Fibroblast of skin of scalp (primary cell): ENCODE results near the gene BLACAT1.
A peak's percentile ranks its signal among the peaks of the same experiment; 100 is the strongest.
"Not testable (repeated sequence)": the region's sequence is repeated elsewhere in the genome, so short reads cannot be mapped to it uniquely, and the experiment has no call there.

ENCODE experiments used
- DNase-seq: peaks from one replicate; pipeline ENCODE4 v3.0.0-alpha.2; 2013

The BLACAT1 gene

DNA sequence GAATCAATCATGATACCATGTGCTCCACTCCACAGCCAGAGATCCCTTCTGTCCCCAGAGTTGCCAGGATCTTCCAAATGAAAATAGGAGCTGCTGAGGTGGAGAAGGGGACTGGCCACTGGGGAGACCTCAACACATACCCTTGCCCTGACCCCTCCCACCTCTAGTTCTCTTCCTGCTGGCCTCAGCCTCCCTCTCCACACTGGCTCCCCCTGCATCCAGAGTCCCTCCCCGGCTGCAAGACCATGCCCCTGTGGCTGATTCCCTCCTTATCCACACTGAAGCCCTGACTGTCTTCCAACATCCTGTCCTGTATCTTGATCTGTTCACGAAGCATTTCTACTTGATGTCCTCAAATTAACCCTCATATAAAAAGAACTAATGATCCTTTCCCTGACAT is 27.5 kb upstream of the BLACAT1 start:
- no peak for DNase-seq

DNA sequence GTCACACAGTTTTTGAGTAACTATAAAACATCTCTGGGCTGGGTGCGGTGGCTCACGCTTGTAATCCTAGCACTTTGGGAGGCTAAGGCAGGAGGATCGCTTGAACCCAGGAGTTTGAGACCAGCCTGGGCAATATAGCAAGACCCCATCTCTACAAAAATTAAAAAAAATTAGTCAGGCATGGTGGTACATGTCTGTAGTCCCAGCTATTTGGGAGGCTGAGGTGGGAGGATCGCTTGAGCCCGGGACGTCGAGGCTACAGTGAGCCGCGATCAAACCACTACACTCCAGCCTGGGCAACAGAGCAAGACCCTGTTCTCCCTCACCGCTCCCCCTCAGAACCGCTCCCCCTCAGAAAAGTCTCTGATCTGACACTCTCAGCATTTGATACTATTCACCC is 26.7 kb upstream of the BLACAT1 start:
- DNase-seq, result not testable (repeated sequence)

DNA sequence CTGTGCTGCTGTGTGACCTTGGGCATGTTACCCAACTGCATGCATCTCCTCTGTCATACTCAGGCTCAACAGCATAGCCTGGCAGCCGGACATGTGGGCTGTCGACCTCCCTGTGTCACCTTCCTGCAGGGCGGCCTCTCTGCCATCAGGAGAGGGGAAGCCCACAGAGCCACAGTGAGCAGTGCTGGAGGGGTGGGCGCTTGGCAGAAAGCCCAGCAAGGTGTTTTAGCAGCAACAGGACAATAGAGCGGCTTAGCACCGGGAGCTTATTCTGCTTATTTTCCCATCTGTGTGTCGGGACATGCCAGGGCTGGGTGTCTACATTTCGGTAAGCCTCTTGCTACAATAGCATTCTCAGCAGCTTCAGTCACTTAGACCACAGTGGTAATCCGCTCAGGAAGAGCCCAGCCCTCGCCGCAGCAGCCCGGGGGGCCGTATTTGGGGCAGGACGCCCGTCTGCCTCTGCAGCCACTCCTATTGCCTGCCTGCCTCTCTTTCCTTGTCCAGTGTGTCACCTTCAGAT is 25.8 kb upstream of the BLACAT1 start:
- DNase-seq, result no peak

DNA sequence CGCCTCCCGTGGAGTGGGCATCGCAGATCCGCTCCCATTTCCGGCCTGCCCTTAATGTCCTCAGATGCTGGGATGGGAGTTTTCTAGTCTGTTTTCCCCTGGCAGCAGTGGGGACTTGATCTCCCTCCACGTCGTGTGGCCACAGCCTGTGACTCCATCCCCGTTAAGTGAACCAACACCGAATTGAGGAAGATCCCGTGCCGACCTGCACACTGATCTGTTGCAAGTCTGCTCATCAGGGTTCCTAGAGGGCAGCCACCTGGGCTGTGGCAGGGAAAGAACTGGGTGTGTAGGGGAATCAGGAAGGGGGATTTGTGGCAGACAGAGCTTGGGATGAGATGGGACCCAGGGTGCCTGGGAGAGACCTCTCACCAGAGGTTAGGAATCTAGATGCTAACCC is 25.4 kb upstream of the BLACAT1 start:
- no peak for DNase-seq

DNA sequence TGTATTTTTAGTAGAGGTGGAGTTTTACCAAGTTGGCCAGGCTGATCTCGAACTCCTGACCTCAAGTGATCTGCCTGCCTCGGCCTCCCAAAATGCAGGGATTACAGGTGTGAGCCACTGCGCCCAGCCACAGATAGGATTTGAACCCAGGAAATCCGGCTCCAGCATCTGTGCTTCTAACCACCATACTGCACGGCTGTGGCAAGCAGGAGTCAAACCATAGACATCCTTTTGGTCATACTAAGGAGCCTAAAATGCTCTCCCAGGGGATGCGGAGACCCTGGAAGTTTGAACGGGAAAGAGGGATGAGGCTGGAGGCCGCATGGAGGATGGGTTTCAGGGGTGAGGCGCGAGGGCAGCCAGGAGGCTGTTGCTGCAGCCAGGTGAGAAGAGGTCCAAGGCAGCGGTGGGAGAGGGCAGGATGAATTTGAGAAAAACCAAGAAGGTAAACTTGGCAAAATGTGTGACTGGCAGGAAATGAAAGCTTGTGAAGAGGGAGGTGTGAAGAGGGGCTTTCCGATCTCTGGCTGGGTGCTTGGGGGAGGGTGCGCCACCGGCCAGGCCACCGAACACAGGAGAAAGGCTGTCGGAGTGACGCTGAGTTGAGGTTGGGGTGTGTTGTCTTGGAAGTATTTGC is 24.6 kb upstream of the BLACAT1 start:
- no peak for DNase-seq

DNA sequence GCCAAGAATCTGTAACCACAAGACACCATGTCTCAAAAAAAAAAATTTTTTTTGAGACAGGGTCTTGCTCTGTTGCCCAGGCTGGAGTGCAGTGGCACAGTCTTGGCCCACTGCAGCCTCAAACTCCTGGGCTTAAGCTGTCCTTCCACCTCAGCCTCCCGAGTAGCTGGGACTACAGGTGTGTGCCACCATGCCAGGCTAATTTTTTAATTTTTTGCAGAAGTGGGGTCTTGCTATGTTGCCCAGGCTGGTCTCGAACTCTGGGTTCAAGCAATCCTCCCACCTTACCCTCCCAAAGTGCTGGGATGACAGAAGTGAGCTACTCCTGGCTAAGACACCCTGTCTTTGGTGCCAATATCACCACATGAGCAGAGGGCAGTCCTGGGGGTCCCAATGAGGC is 23.1 kb upstream of the BLACAT1 start:
- DNase-seq, result not testable (repeated sequence)

DNA sequence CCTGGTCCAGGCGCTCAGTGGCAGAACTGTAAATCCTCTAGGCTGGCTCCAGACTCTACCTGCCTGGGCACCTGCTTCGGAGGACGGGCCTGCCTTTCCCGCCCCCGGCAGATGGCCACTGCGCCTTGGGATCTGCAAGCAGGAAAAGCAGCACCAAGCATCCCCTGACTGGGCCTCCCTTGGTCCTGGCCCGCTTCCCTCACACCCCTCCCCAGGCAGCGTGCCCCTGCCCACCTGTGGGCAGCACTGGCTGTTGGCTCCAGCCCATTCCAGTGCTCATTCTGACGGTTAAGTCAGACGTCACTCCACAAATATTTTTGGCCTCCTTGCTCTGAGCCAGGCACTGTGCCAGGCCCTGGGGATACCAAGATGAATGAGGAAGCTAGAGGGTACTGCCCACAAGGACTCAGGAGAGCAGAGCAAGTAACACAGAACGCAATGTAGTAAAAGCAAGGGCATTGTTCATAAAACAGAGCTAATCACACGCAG is 22.0 kb upstream of the BLACAT1 start:
- DNase-seq, result peak; percentile 69

DNA sequence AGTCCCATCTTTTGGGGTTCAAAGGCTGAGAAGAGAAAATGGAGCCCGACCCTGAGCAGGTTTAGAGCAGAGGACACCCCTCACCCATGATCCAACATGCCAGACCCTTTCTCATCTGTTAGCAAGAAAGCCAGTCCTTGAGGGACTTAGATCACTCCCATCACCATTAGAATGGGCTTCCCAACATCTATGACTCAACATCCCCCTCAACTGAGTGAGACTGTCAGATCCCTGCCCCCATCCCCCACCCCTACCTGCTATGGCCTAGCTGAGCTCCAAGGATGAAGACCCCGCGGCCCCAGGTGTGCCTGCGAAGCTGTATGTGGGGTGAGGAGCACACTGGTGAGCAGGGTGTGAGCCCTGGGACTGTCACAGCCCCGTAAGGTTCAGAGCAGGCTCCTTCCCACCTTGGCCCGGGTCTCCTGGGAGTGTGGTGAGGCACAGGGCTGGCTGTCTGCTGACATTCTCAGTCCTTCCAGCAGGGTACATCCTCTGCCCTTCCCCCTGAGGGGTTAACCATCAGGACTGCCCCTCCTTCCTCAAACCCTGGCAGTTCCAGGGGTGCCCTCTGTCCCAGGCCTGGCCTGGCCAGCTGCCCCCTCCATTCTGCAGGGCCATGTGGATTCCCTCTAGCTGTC is 21.4 kb upstream of the BLACAT1 start:
- DNase-seq, result no peak

DNA sequence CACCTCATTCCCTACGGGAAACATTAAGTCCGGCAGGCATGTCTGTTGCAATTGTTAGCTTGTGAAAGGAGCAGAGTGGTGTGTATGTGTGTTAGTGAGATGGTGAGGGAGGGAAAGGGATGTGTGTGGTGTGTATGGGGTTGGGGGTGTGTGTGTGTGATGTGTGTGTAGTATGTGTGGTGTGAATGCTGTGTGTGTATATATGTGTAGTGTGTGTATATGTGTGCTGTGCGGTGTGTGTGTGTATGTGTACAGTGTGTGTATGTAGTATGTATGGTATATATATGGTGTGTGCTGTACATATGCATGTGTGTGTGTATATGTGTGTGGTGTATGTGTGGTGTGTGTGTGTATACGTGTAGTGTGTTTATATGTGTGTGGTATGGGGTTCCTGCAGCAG is 20.8 kb upstream of the BLACAT1 start:
- no peak for DNase-seq

DNA sequence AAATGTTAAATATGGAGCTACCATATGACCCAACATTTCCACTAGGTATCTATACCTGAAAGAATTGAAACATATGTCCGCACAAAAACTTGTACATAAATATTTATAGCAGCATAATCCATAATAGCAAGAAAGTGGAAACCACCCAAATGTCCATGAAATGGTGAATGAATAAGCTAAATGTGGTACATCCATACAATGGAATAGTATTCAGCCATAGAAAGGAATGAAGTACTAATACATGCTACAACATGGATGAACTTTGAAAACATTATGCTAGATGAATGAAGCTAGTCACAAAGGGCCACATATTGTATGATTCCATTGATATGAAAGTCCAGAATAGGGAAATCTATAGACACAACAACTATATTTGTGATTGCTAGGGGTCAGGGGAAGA is 20.0 kb upstream of the BLACAT1 start:
- no peak for DNase-seq

DNA sequence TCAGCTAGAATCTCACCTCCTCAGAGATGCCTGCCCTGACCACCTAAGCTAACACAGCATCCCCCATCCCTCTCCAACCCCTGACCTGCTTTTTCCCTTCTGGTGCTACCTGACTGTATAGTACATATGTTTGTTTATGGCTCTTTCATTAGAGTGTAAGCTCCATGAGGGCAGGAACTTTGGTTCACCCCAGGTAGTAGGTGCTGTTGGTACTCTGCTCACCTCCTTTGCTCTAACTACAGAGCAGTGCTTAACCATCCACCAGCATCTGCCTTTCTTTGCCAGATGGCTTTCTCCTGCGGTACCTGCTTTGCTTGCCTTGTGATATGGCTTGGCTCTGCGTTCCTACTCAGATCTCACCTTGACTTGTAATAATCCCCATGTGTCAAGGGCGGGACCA is 18.7 kb upstream of the BLACAT1 start:
- DNase-seq, result no peak

DNA sequence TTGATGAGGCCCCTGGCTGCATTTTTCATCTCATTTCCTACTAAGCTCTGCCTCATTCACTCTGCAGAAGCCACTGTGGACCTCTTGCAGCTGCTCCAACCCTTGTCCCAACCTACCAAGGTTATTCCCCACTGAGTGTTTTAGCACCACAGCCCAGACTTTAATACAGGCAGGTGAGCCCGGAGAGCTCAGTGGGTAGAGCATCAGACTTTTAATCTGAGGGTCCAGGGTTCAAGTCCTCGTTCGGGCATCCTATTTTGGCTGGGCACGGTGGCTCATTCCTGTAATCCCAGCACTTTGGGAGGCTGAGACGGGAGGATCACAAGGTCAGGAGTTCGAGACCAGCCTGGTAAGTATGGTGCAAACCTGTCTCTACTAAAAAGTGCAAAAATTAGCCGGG is 18.1 kb upstream of the BLACAT1 start:
- no peak for DNase-seq

DNA sequence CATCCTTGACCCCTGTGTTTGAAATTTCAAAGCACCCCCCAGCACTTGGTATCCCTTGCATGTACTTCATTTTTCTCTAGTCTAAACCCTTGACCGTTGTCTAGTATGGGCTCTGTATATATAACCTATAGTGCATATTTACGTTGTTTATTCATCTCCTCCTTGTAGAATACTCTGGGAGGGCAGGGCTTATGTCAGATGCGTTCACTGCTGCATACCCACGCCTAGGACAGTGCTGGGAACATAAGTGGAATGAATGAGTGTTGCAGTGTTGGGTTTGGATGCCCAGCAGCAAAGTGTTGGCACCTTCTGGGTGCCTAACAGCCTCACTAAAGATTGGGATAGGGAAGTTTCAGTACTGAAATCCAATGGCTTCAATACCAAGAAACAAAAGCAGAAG is 17.6 kb upstream of the BLACAT1 start:
- DNase-seq, result no peak

DNA sequence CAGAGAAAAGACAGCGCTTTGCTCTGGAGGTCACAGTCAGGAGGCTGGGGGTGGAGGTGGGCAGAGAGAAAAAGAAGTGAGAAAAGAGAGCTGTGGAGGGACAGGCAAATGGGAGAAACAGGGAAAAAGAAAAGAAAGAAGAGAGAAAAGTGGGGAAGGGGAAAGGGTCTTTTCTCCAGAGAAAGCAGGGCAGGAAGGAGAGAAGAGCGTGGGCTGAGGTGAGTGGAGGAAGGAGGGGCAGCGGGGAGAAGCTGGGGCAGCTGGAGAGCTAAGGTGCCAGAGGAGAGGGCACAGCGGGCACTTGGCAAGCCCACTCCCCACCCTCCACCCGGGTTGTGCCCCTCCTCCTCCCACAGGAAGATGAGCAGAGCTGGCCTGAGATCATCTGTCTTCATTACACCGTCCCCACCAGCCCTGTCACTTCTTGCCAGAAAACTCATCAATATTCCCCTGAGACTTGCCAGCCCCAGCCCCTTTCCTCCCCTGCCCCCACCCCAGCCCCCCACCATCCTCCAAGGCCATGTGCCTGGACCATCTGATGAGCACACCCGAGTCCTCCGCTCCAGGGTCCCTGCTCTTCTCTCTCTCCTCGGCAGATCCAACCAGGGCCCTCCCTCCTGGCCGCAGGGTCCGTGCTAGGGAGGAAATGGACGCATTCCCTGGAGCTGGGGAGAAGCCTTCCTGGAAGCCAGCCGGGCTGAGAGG is 17.0 kb upstream of the BLACAT1 start:
- no peak for DNase-seq

DNA sequence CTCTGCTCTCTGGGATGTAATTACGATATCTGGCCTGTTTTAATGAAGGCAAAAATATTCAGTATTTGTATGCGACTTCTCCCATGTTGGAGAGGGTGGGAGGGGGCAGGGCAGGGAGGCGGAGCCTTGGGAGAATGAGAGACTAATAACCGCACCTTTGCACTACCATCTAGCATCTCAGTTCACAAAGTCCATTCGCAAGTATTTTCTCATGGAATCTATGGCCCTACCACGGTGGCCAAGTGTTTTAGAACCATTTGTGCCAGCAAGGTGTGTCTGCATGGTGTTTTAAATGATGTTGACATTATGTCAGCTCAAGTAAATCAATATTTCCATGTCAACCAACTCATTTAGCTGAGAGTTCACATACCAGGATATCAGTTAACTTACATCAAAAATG is 14.3 kb upstream of the BLACAT1 start:
- no peak for DNase-seq

DNA sequence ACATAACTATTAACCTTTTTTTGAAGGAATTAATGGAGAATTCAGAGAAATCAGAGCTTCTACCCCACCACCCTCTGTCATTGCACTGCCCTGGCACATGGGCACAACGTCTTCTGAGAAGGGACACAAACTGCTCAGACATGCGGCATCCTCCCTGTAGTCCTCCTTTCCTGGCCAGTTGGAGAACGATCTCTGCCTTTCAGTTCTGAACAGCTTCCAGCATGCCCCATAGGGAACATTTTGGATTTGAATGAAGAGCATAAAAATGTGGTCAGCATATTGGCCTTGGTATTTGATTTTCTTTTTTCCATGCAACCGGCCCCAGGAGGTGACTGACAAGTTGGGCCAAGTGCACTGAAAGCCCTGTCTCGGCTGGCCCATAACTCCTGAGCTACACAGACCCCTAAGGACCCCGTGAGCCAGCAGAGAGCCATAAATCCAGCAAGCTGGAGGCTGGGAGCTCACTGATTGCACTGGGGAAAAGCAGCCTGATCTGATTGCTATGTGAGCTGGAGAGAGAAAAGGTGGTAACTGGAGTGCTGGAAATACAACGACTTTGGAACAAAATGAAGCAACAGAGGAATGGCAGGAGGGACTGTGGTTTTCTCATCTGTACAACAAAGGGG is 10.9 kb upstream of the BLACAT1 start:
- DNase-seq, result no peak

DNA sequence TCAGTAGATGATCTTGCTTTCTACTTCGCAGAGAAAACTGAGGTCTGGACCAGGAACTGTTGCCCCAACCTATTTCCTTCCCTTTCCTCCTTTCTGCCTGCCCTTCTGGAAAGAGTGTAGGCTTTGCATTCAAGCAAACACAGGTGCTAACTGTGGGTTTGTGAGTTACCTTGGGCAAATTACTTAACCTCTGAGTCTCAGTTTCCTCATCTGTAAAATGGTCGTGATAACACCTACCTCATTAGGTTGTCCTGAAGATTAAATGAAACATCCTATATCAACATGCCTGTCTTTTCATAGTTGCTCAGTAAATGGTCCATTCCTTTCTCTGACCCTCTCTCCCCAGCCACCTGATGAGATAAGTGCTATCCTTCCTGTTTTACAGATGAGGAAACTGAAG is 9.5 kb upstream of the BLACAT1 start:
- no peak for DNase-seq

DNA sequence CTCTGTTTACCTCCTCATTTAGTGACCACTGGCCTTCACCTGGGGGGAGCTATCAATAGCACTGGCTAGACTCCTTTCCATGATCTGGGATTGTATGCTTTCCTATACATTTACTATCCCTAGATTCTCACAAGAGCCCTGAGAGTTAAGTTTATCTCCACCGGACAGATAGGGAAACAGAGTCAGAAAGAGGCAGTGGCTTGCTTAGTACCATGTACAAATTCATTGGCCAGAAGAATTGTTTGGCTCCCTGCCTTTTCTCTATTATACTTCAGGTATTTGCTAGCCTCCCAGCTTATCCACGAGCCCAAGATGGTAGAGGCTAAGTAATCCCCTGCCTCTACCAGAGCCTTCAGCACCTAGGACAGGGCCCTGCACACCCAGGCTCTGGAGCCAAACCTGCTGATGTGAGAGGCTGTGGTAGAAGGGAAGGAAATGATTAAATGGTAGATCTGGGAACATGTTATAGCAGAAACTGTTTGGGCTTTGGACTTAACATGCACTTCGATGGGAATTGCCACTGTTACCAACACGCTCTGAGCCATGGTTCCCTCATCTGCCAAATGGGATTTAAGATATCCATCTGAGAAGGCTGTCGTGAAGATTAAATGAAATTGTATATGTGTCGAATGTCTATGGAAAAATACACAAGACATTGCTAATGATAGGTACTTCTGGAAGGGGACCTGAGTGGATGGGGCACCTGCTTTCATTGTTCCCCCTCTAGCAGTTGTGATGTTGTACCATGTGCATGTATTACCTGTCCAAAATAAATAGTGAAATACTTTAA is 3.1 kb upstream of the BLACAT1 start:
- peak; percentile 64 for DNase-seq

DNA sequence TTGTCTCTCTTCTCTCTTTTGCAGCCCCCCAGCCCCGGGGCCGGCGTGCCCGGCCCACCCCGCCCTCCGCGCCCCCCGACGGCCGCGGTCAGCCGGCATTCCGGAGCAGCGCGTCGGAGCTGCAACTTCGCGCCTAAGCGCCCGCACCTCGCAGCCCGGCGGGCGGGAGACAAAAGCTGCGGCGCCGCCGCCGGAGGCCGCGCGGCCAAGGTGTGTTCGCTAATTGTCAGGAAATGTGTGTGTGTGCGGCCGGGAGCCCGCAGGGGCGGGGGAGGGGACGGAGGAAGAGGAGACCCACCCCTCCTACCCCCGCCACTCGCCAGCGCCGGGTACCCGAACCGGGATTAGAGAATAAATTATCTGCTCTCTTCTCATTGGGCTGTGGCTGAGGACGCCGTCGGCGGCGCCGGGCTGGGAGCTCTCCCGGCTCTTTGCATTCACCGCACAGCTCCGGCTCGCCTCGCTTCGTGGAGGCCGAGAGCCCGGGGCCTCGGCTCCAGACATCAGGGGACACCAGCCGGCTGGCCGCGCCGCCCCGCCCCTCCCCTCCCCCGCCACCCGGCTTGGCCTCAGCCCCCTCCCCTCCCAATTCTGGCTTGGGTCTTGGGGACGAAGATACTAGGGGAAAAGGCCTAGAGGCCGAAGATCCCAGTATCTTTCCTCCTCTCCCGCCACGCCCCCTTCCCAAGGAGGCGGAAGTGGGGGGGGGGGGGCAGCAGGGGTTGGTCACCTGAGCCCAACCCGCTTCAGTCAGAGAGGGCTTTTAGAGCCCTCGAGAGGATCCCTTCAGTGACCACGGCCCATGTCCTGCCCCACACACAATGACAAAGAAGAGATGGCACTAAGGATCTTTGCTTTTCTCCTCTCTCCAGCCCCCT is 1.3 kb upstream of the BLACAT1 start:
- no peak for DNase-seq

DNA sequence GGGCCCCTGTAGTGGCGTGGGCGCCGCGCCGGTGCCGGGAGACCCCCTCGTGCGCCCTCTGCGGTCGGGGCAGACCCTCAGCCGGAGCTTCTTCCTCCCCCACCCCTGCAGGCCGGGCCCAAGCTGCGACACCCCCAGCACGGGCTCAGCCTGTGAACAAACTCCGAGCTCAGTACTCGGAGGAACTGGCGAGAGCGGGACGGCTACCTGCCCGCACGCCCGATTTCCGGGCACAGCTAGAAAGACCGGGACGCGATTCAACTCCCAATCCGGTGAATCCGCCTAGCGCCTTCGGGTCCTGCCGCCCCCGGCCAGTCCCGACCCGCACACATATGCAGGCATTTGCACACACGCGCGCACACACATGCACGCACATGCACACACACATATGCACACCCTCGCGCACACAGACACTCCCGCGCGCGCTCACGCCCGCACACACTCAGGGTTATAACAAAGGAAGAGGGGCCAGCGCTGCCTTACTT is 580 bp upstream of the BLACAT1 start:
- DNase-seq, result no peak

DNA sequence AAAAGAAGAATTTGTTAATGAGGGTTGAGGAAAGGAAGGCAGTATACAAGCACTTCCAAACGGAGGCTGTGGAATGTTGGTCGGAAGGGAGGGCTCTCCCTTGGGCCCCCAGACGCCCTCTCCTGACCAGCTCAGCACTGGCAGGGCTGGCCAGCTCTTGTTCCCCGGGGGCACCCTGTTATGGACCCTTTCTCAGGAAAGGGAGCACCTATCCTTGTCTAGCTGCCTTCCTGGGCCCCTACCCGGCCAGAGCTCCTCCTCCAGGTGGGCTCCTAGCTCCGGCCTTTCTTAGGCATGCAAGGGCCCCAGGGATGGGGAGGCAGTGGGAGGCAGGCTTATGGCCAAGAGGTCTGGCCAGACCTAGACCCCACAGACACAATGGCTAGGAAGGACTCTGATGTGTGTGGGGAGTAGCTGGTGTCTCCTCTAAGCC is 926 bp downstream of the BLACAT1 start:
- no peak for DNase-seq
